Esophagus squamous epithelium (tissue), 5 donors: ENCODE measurements around the gene UGT1A10. TPM values are rescaled to one million over a fixed set of nuclear protein-coding genes. Genes with fewer than 3 reads are reported as not detected.
A peak's percentile ranks its signal among the peaks of the same experiment; 100 is the strongest.

Experiments
- DNase-seq: peaks from one replicate; lab custom pipeline; 2025; lab: John Stamatoyannopoulos, UW
- H3K27ac ChIP-seq, 4 donors: fragments of 200-600 bp; sonication (generic); one replicate each; pipeline ENCODE4 v1.5.1; 2016 to 2019; ENCODE audit warnings: mild to moderate bottlenecking in 1 of 4
- H3K27me3 ChIP-seq, 4 donors: fragments of 200-600 bp; sonication (generic); 1 replicate in 3 of 4; 2 replicates in 1 of 4; pipeline versions ENCODE4 v1.5.1 to v1.6.0; 2017 to 2021; ENCODE audit warnings: antibody characterized with exemption in 1 of 4
- H3K36me3 ChIP-seq, 3 donors: fragments of 200-600 bp; sonication (generic); one replicate each; pipeline ENCODE4 v1.5.1; 2016 to 2019
- H3K4me1 ChIP-seq, 3 donors: fragments of 200-600 bp; sonication (generic); one replicate each; pipeline ENCODE4 v1.5.1; 2017 to 2019
- H3K4me3 ChIP-seq, 4 donors: fragments of 200-600 bp; sonication (generic); 1 replicate in 3 of 4; 2 replicates in 1 of 4; pipeline ENCODE4 v1.5.1; 2016 to 2019; ENCODE audit warnings: mild to moderate bottlenecking in 2 of 4, moderate library complexity in 1 of 4
- H3K9me3 ChIP-seq, 3 donors: fragments of 200-600 bp; sonication (generic); one replicate each; pipeline ENCODE4 v1.5.1; 2016 to 2019
- CTCF ChIP-seq, 6 experiments: fragments of 450-650 bp in 4 of 6; fragments of 200-600 bp in 2 of 6; sonication (generic) in 2 of 6; IDR thresholded peaks; one replicate each; pipeline ENCODE4 v1.5.1; 2016 to 2019; ENCODE audit warnings: antibody characterized with exemption in 6 of 6, mild to moderate bottlenecking in 4 of 6, moderate library complexity in 4 of 6
- POLR2A ChIP-seq, 4 donors: fragments of 450-650 bp; IDR thresholded peaks; one replicate each; pipeline ENCODE4 v1.6.1; 2017; ENCODE audit warnings: antibody characterized with exemption in 4 of 4, mild to moderate bottlenecking in 4 of 4, moderate library complexity in 3 of 4
- WGBS, 2 donors: methylation state at CpG; one replicate each; pipeline ENCODE4 v1.1.5; 2018; 5-methylcytosine and 5-hydroxymethylcytosine counted together
- intact Hi-C: fragments of 100-400 bp; cut with DNase I; formaldehyde crosslinking; loops from one replicate; pipeline ENCODE4 v1.15.0; 2022
- total RNA-seq, 4 donors: library from RNA; depleted of rRNA; stranded (reverse); fragments of >200 nt; gene quantifications; one replicate each; pipeline ENCODE4 v1.1.0, GENCODE V29; 2016
- donor health status: DM: yes; HTN: yes; CAD: no.

Gene UGT1A10
- total RNA-seq, 4 donors from 2014 or later = 12.4 to 45.0 (median 23.9) TPM

GRCh38 chr2:233690444-233690843 lies 54.2 kb downstream of the UGT1A10 start:
- intact Hi-C loops = no loop called here
- Histone ChIP-seq H3K4me3 (no peak overlapping the region), H3K27me3 (no peaks in the 10 kb centered on the region), H3K36me3 (no peaks in the 10 kb centered on the region), H3K4me1 (peaks cover 0 to 75% (median 16%) of the 10 kb centered on the region in 3 donors), H3K9me3 (no peaks in the 10 kb centered on the region), H3K27ac (peak overlapping the region; percentile 82 to 92 (median 88))
- no peak for DNase-seq
- 29 to 35% methylated on average over 4 of the region's 4 CpGs for WGBS, 2 donors
- TF ChIP-seq CTCF (IDR thresholded peaks at IDR 0.05) (no peak), POLR2A (IDR thresholded peaks at IDR 0.05) (no peak)

GRCh38 chr2:233691443-233692433 lies 55.5 kb downstream of the UGT1A10 start:
- Histone ChIP-seq H3K4me3 (peak overlapping the region; percentile 34 to 47 (median 43)), H3K36me3 (no peaks in the 10 kb centered on the region), H3K27ac (peak overlapping the region; percentile 82 to 92 (median 88)), H3K9me3 (no peaks in the 10 kb centered on the region), H3K4me1 (peaks cover 0 to 70% (median 16%) of the 10 kb centered on the region in 3 donors), H3K27me3 (no peaks in the 10 kb centered on the region)
- DNase-seq = no peak
- TF ChIP-seq CTCF (IDR thresholded peaks at IDR 0.05) (no peak), POLR2A (IDR thresholded peaks at IDR 0.05) (peak in 3 of 4 donors; percentile 74 to 90 (median 80))
- 41 to 47% methylated on average over 9 to 11 of the region's 11 CpGs for WGBS, 2 donors
- intact Hi-C loops = no loop called here

DNA sequence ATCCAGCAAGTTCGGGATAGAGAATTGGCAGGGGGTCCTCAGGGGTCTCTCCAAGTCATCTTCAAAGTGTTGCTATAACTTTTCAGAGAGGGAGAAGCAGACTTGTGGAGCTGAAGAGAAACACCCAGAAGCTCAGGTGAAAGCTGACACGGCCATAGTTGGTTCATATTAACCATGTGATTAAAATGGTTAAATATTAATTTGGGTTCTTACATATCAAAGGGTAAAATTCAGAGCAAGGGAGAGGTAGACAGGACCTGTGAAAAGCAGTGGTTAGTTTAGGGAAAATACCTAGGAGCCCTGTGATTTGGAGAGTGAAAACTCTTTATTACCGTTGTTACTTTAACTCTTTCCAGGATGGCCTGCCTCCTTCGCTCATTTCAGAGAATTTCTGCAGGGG lies 56.4 kb downstream of the UGT1A10 start, which contains the start of gene UGT1A6:
Gene UGT1A6, plus strand, starts transcription at position 243 of the 400 bp plus-strand sequence. Its CDS starts 115 bp downstream, at position 358.
- TF ChIP-seq POLR2A (IDR thresholded peaks at IDR 0.05) (no peak), CTCF (IDR thresholded peaks at IDR 0.05) (no peak)
- H3K36me3 ChIP-seq = no peaks in the 10 kb centered on the region
- intact Hi-C loops = no loop called here
- DNase-seq = no peak
- H3K4me3 ChIP-seq = peak within 1 kb of the TSS; percentile 34 to 47 (median 43)
- H3K27me3 ChIP-seq = no peaks in the 10 kb centered on the region
- peak within 1 kb of the TSS; percentile 62 to 92 (median 88) for H3K27ac ChIP-seq
- H3K9me3 ChIP-seq = no peaks in the 10 kb centered on the region
- peaks cover 0 to 66% (median 16%) of the 10 kb centered on the region in 3 donors for H3K4me1 ChIP-seq
- WGBS, 2 donors = 62 to 65% methylated on average over 4 of the region's 4 CpGs

- no peak for TF ChIP-seq CTCF (IDR thresholded peaks at IDR 0.05)
- TF ChIP-seq POLR2A (IDR thresholded peaks at IDR 0.05) = no peak
- no peak for DNase-seq
- Histone ChIP-seq H3K4me1 (peaks cover under 1 to 67% (median 16%) of the 10 kb centered on the region in 3 donors), H3K9me3 (no peaks in the 10 kb centered on the region), H3K27me3 (no peaks in the 10 kb centered on the region), H3K27ac (peak overlapping the region in 3 of 4 donors; percentile 86 to 92 (median 90)), H3K4me3 (peak overlapping the region in 3 of 4 donors; percentile 34 to 45 (median 41)), H3K36me3 (no peaks in the 10 kb centered on the region)
- intact Hi-C loops = no loop called here
- 51 to 54% methylated on average over 5 to 6 of the region's 6 CpGs for WGBS, 2 donors
Measured at GRCh38 chr2:233693963-233694362, 57.7 kb downstream of the UGT1A10 start.

DNA sequence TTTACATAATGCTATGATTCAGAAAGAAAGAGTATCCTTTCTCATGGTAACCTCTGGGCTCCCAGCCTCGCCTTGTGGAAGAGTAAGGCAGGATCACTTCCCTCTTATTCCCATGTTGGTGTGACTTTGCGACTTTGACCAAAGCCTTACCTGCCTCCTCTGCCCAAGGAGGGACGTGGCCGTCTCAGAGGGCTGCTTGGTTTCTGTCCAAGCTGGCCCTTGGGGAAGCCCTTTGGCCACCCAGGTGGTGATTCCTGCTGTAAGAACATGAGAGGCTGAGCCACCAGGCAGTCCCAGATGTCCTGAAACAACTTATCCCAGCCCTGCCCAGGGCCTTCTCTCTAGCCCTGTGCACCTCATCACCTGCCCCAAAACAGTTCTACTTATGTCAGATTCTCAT lies 62.5 kb downstream of the UGT1A10 start:
- H3K4me1 ChIP-seq = peaks cover 0 to 52% (median 7%) of the 10 kb centered on the region in 3 donors

More for the DNA sequence above, 62.5 kb downstream of the UGT1A10 start:
- no peak overlapping the region for H3K4me3 ChIP-seq
- no peaks in the 10 kb centered on the region for H3K9me3 ChIP-seq
- no peaks in the 10 kb centered on the region for H3K36me3 ChIP-seq
- no peaks in the 10 kb centered on the region for H3K27me3 ChIP-seq
- intact Hi-C loops = no loop called here
- no peak for DNase-seq
- peak overlapping the region in 3 of 4 donors; percentile 77 to 92 (median 86) for H3K27ac ChIP-seq
- 76 to 86% methylated on average over 1 to 4 of the region's 4 CpGs for WGBS, 2 donors
- no peak for TF ChIP-seq CTCF (IDR thresholded peaks at IDR 0.05)
- no peak for TF ChIP-seq POLR2A (IDR thresholded peaks at IDR 0.05)
